Calu3 (cell line): ENCODE measurements around the gene RHOF. TPM values are rescaled to one million over a fixed set of nuclear protein-coding genes. Genes with fewer than 3 reads are reported as not detected.

Experiments used
- BruUV-seq: library from RNA; stranded (reverse); fragments of 400-500 nt; replicated peaks from 2 replicates; lab custom pipeline; 2021; lab: Mats Ljungman, UMichigan
- CTCF ChIA-PET: fragments of 300-600 bp; sonication (Branson Sonifier 250); formaldehyde crosslinking; loops from one replicate; lab custom pipeline; 2022; ENCODE audit warnings: antibody characterized with exemption; lab: Charles Lee
- DNase-seq: peaks from one replicate; pipeline ENCODE4 v3.0.0; 2022
- H3K27ac Mint-ChIP-seq: one replicate; pipeline ENCODE4 v1.8.0; 2022; ENCODE audit warnings: mixed read lengths; ENCODE audit not compliant: unreplicated experiment
- H3K27me3 Mint-ChIP-seq: one replicate; pipeline ENCODE4 v1.8.0; 2022; ENCODE audit warnings: mixed read lengths; ENCODE audit not compliant: unreplicated experiment
- H3K36me3 Mint-ChIP-seq: one replicate; pipeline ENCODE4 v1.8.0; 2022; ENCODE audit warnings: mild to moderate bottlenecking, moderate library complexity, mixed read lengths; ENCODE audit not compliant: insufficient read depth, unreplicated experiment
- H3K4me1 Mint-ChIP-seq: one replicate; pipeline ENCODE4 v1.8.0; 2022; ENCODE audit warnings: mild to moderate bottlenecking, low read depth, mixed read lengths; ENCODE audit not compliant: unreplicated experiment
- H3K4me3 Mint-ChIP-seq: one replicate; pipeline ENCODE4 v1.8.0; 2022; ENCODE audit warnings: mild to moderate bottlenecking, low read depth, moderate library complexity, mixed read lengths; ENCODE audit not compliant: unreplicated experiment
- H3K9me3 Mint-ChIP-seq: one replicate; pipeline ENCODE4 v1.8.0; 2022; ENCODE audit warnings: low read depth, mixed read lengths; ENCODE audit not compliant: unreplicated experiment
- intact Hi-C: fragments of 100-400 bp; cut with micrococcal nuclease; formaldehyde crosslinking; loops from one replicate; pipeline ENCODE4 v1.10.0; 2022; ENCODE audit not compliant: unreplicated experiment
- total RNA-seq: library from RNA; stranded (reverse); gene quantifications from 2 replicates; pipeline ENCODE4 v1.2.3, GENCODE V29; 2022
- TF ChIP-seq, protein P1 (sequence below): fragments of 200-600 bp; IDR thresholded peaks from one replicate; pipeline ENCODE4 v1.8.0; 2022; ENCODE audit warnings: antibody characterized with exemption; ENCODE audit not compliant: unreplicated experiment

The RHOF gene
- total RNA-seq, 1 experiment from 2014 or later, result 73.9 TPM

DNA sequence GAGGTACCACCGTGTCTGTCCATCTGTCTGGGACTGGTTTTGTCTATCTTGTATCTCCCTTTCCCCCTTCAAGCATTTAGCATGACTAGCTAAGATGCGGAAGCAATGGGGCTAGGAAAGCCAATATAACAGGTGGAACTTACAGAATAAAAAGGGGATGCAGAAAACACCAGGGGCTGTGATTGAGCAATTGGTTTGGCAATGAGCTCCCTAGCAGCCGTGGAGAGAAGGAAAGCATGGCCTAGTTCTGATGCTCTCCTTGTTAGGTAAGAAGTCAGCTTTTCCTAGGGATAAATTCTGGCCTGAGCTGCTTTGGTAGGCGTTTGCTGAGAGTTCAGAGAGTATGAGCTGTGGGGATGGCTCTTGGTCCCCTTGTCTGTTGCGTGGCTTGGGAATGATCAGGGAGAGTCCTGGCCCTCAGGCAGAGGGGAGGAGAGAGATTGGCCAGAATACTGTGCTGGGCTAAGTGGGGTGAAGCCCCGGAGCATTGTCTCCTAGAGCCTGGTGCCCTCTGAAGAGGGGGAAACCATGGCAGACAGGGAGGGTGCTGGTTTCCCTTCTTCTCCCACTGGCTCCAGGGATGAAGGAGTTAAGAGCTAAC, 17.4 kb upstream of the RHOF start:
- Mint-ChIP-seq H3K36me3 (peaks cover 84% of the 10 kb centered on the region), H3K9me3 (no peaks in the 10 kb centered on the region), H3K4me3 (peak overlapping the region; percentile 94), H3K27ac (peak overlapping the region; percentile 81), H3K27me3 (no peaks in the 10 kb centered on the region), H3K4me1 (peaks cover 41% of the 10 kb centered on the region)
- intact Hi-C loops, result no loop called here
- TF ChIP-seq, protein P1, sequence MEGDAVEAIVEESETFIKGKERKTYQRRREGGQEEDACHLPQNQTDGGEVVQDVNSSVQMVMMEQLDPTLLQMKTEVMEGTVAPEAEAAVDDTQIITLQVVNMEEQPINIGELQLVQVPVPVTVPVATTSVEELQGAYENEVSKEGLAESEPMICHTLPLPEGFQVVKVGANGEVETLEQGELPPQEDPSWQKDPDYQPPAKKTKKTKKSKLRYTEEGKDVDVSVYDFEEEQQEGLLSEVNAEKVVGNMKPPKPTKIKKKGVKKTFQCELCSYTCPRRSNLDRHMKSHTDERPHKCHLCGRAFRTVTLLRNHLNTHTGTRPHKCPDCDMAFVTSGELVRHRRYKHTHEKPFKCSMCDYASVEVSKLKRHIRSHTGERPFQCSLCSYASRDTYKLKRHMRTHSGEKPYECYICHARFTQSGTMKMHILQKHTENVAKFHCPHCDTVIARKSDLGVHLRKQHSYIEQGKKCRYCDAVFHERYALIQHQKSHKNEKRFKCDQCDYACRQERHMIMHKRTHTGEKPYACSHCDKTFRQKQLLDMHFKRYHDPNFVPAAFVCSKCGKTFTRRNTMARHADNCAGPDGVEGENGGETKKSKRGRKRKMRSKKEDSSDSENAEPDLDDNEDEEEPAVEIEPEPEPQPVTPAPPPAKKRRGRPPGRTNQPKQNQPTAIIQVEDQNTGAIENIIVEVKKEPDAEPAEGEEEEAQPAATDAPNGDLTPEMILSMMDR, result no peak
- DNase-seq, result no peak
- CTCF ChIA-PET, result interaction anchor here (0.6 to 4.6 kb wide), 5 partner anchors 8 to 230 kb away, joined by 4 to 179 read pairs (median 7); partner anchors contain the start of genes RHOF and SETD1B
- BruUV-seq, result no TSS peak

DNA sequence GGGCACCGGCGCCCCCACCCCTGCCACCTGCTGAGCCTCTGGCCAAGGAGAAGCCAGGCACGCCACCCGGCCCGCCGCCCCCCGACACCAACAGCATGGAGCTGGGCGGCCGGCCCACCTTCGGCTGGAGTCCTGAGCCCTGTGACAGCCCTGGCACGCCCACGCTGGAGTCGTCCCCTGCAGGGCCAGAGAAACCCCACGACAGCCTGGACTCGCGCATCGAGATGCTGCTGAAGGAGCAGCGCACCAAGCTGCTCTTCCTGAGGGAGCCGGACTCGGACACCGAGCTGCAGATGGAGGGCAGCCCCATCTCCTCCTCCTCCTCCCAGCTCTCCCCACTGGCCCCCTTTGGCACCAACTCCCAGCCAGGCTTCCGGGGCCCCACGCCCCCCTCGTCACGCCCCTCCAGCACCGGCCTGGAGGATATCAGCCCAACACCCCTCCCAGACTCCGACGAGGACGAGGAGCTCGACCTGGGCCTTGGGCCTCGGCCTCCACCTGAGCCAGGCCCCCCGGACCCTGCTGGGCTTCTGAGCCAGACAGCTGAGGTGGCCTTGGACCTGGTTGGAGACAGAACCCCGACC, 16.8 kb upstream of the RHOF start:
- BruUV-seq, result no TSS peak

DNA sequence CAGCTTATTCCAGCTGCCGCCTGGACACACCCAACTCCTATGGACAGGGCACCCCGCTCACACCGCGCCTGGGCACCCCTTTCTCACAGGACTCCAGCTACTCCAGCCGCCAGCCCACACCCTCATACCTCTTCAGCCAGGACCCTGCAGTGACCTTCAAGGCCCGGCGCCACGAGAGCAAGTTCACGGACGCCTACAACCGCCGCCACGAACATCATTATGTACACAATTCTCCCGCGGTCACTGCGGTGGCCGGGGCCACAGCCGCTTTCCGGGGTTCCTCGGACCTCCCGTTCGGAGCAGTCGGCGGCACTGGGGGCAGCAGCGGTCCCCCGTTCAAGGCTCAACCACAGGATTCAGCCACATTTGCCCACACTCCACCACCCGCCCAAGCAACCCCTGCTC, 16.2 kb upstream of the RHOF start:
- CTCF ChIA-PET, result interaction anchor here (4.6 kb wide), 1 partner anchor 13 kb away, joined by 179 read pairs; the partner anchor contains the start of gene RHOF
- Mint-ChIP-seq H3K4me1 (peaks cover 43% of the 10 kb centered on the region), H3K4me3 (no peak overlapping the region), H3K27me3 (no peaks in the 10 kb centered on the region), H3K27ac (no peak overlapping the region), H3K9me3 (no peaks in the 10 kb centered on the region), H3K36me3 (peaks cover 84% of the 10 kb centered on the region)
- DNase-seq, result no peak
- intact Hi-C loops, result no loop called here
- TSS peak; percentile 1 for BruUV-seq
- TF ChIP-seq, protein P1, result no peak

More for the DNA sequence above, 16.8 kb upstream of the RHOF start:
- intact Hi-C loops, result no loop called here
- Mint-ChIP-seq H3K27me3 (no peaks in the 10 kb centered on the region), H3K27ac (no peak overlapping the region), H3K9me3 (no peaks in the 10 kb centered on the region), H3K4me3 (no peak overlapping the region), H3K4me1 (peaks cover 43% of the 10 kb centered on the region), H3K36me3 (peaks cover 84% of the 10 kb centered on the region)
- TF ChIP-seq, protein P1, result no peak
- CTCF ChIA-PET, result interaction anchor here (2.3 to 4.6 kb wide), 3 partner anchors 8 to 24 kb away, joined by 7 to 179 read pairs (median 13); partner anchors contain the start of genes RHOF and SETD1B
- no peak for DNase-seq

DNA sequence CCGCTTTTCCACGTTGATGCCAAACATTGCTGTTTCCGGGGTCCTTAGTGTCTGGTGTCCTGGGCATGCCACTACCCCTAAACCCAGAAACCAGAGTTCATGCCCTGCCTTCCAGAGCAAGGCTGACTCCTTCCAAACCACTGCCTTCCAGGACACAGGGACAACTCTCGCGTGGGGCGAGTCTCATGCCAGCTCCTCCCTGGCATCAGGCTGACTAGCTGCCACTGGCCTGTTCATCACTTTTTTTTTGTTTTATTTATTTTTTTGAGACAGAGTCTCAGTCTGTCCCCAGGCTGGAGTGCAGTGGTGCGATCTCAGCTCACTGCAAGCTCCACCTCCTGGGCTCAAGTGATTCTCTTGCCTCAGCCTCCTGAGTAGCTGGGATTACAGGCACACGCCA, 15.1 kb upstream of the RHOF start:
- intact Hi-C loops, result no loop called here
- Mint-ChIP-seq H3K9me3 (no peaks in the 10 kb centered on the region), H3K4me1 (peaks cover 39% of the 10 kb centered on the region), H3K27ac (no peak overlapping the region), H3K4me3 (no peak overlapping the region), H3K36me3 (peaks cover 88% of the 10 kb centered on the region), H3K27me3 (no peaks in the 10 kb centered on the region)
- TF ChIP-seq, protein P1, result no peak
- BruUV-seq, result no TSS peak
- CTCF ChIA-PET, result interaction anchor here (4.6 kb wide), 1 partner anchor 12 kb away, joined by 179 read pairs; the partner anchor contains the start of gene RHOF
- no peak for DNase-seq
